DND-41 (cell line): ENCODE measurements around the gene GMPR.

Experiments
- EZH2 ChIP-seq: IDR thresholded peaks from 3 replicates; pipeline ENCODE4 v1.6.1; 2012; ENCODE audit warnings: borderline replicate concordance, low read depth, mild to moderate bottlenecking, moderate library complexity, low read length, inconsistent platforms; ENCODE audit not compliant: severe bottlenecking
- TF ChIP-seq, protein P1 (sequence below): IDR thresholded peaks from 2 replicates; pipeline ENCODE4 v1.5.1; 2012; ENCODE audit warnings: borderline replicate concordance, low read length, moderate library complexity, mild to moderate bottlenecking; ENCODE audit not compliant: poor library complexity, severe bottlenecking; ENCODE audit errors: extremely low read depth

GRCh38 chr6:16258709-16259075 is 20.3 kb downstream of the GMPR start:
- TF ChIP-seq, protein P1, sequence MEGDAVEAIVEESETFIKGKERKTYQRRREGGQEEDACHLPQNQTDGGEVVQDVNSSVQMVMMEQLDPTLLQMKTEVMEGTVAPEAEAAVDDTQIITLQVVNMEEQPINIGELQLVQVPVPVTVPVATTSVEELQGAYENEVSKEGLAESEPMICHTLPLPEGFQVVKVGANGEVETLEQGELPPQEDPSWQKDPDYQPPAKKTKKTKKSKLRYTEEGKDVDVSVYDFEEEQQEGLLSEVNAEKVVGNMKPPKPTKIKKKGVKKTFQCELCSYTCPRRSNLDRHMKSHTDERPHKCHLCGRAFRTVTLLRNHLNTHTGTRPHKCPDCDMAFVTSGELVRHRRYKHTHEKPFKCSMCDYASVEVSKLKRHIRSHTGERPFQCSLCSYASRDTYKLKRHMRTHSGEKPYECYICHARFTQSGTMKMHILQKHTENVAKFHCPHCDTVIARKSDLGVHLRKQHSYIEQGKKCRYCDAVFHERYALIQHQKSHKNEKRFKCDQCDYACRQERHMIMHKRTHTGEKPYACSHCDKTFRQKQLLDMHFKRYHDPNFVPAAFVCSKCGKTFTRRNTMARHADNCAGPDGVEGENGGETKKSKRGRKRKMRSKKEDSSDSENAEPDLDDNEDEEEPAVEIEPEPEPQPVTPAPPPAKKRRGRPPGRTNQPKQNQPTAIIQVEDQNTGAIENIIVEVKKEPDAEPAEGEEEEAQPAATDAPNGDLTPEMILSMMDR = no peak
- TF ChIP-seq EZH2 = no peak
